Right lobe of liver (tissue), 4 donors: Measurements from ENCODE around the gene ARHGEF40.

Source experiments
- POLR2A ChIP-seq: fragments of 450-650 bp; IDR thresholded peaks from one replicate; pipeline ENCODE4 v1.6.1; 2017; ENCODE audit warnings: antibody characterized with exemption, mild to moderate bottlenecking
- TF ChIP-seq, protein P1 (sequence below), 4 donors: fragments of 200-600 bp in 3 of 4; fragments of 450-650 bp in 1 of 4; IDR thresholded peaks; one replicate each; pipeline versions ENCODE4 v1.5.1 to v1.8.0; 2016 to 2022; ENCODE audit warnings: antibody characterized with exemption in 4 of 4, mild to moderate bottlenecking in 2 of 4
- donor health status: DM: no; HTN: no; CAD: no.
- donor health status: DM: no; HTN: no; CAD: no.
- donor health status: DM: no; HTN: yes; CAD: no.

DNA sequence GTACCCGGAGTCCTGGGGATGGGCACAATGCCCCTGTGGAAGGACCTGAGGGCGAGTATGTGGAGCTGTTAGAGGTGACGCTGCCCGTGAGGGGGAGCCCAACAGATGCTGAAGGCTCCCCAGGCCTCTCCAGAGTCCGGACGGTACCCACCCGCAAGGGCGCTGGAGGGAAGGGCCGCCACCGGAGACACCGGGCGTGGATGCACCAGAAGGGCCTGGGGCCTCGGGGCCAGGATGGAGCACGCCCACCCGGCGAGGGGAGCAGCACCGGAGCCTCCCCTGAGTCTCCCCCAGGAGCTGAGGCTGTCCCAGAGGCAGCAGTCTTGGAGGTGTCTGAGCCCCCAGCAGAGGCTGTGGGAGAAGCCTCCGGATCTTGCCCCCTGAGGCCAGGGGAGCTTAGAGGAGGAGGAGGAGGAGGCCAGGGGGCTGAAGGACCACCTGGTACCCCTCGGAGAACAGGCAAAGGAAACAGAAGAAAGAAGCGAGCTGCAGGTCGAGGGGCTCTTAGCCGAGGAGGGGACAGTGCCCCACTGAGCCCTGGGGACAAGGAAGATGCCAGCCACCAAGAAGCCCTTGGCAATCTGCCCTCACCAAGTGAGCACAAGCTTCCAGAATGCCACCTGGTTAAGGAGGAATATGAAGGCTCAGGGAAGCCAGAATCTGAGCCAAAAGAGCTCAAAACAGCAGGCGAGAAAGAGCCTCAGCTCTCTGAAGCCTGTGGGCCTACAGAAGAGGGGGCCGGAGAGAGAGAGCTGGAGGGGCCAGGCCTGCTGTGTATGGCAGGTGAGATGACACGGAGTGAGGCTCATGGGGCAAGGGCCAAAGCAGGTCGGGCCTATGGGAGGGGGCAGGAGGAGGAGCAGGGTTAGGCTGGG is 4.5 kb downstream of the ARHGEF40 start:
- TF ChIP-seq, protein P1, sequence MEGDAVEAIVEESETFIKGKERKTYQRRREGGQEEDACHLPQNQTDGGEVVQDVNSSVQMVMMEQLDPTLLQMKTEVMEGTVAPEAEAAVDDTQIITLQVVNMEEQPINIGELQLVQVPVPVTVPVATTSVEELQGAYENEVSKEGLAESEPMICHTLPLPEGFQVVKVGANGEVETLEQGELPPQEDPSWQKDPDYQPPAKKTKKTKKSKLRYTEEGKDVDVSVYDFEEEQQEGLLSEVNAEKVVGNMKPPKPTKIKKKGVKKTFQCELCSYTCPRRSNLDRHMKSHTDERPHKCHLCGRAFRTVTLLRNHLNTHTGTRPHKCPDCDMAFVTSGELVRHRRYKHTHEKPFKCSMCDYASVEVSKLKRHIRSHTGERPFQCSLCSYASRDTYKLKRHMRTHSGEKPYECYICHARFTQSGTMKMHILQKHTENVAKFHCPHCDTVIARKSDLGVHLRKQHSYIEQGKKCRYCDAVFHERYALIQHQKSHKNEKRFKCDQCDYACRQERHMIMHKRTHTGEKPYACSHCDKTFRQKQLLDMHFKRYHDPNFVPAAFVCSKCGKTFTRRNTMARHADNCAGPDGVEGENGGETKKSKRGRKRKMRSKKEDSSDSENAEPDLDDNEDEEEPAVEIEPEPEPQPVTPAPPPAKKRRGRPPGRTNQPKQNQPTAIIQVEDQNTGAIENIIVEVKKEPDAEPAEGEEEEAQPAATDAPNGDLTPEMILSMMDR (IDR thresholded peaks at IDR 0.05) = no peak
- no peak for TF ChIP-seq POLR2A
